ENCODE data around the gene CADM1.

Gene CADM1

DNA sequence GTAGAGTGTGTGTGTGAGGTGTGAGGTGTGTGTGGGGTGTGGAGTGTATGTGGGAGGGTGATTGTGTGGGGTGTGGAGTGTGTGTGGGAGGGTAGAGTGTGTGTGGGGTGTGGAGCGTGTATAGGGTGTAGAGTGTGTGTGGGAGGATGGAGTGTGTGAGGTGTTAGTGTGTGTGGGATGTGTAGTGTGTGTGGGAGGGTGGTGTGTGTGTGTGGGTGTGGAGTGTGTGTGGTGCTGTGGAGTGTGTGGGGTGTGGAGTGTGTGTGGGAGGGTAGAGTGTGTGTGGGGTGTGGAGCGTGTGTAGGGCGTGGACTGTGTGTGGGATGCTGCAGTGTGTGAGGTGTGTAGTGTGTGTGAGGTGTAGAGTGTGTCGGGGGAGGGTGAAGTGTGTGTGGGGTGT is 356.1 kb downstream of the CADM1 start:
- DNase-seq (ENCODE audit: low read depth): no peak

DNA sequence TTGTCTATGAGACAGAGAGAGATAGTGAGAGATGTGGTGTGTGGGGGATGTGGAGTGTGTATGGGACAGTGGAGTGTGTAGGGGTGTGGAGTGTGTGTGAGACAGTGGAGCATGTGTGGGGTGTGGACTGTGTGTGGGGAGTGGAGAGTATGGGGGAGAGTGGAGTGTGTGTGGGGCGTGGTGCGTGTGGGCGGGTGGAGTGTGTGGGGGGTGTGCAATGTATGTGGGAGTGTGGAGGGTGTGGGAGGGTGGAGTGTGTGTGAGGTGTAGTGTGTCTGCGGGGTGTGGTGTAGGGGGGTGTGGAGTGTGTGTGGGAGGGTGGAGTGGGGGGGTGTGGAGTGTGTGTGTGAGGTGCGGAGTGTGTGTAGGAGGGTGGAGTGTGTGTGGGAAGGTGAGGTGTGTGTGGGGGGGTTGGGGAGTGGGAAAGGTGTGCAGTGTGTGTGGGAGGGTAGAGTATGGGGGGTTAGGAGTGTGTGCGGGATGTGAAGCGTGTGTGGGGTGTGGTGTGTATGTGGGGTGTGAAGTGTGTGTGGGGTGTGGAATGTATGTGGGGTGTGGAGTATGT is 356.9 kb downstream of the CADM1 start:
- no peak for DNase-seq (ENCODE audit: low read depth)

DNA sequence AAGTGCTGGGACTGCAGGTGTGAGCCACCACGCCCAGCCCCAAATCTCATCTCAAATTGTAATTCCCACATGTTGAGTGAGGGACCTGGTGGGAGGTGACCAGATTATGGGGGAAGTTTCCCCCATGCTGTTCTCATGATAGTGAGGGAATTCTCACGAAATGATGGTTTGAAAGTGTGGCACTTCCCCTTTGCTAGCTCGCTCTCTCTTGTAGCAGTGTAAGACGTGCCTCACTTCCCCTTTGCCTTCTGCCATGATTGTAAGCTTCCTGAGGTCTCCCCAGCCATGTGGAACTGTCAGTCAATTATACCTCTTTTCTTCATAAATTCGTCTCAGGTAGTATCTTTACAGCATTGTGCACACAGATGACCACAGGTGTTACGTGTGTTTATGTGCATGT is 357.8 kb downstream of the CADM1 start:
- DNase-seq (ENCODE audit: low read depth): no peak

DNA sequence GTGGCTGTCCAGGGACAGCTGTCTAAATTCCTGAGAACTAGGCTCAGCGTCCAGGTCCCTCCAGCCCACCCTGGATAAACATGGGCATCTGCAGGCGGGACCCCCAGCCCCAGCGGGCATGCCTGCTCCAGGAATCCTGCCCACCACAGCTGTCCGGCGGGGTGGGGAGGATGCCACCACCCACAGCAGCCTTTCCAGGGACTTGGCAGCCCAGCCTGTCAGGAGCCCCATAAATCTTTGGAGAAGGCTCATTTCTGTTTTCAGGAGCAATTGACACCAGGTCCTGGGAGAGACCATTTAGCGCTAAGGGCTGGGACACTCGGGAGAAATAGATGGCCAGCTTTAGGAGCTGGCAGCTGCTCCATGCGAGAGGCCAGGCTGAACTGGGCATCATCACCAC is 358.9 kb downstream of the CADM1 start:
- DNase-seq (ENCODE audit: low read depth): no peak

DNA sequence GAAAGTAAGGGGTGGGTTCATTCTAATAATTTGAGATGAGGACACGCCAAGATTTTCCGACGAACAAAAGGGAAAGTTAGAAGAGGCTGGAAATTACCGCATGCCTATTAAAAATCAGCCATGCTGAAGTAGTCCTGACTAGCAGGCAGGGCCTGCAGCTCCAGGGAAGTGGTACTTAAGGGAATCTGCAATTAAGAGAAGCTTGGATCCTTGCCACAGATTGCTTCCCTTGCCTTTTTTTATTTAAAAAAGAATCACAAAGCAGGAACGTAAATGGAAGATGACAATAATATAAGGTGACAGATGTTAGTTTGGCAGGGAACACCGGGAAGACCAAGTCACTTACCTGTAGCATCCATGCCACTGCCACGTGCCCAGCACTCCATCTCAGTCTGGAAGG is 359.3 kb downstream of the CADM1 start:
- DNase-seq (ENCODE audit: low read depth): no peak

DNA sequence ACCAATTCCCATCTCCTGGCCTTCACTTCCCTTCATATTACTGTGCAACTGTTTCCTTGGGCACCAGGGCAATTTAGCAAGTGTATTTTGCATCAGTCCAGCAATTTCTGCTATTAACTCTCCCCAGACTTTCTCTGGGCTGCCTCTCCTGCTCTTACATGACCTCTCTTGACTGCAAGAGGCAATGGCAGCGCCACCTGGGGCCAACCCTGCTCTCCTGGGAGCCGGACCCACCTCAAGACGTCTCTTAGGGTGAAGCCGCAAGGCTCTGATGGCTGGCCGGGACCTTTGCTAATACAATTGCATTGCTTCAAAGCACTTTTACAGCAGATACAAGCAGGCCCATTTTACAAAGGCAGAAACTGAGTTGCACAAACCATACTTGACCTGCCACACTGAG is 360.2 kb downstream of the CADM1 start:
- DNase-seq (ENCODE audit: low read depth): no peak

DNA sequence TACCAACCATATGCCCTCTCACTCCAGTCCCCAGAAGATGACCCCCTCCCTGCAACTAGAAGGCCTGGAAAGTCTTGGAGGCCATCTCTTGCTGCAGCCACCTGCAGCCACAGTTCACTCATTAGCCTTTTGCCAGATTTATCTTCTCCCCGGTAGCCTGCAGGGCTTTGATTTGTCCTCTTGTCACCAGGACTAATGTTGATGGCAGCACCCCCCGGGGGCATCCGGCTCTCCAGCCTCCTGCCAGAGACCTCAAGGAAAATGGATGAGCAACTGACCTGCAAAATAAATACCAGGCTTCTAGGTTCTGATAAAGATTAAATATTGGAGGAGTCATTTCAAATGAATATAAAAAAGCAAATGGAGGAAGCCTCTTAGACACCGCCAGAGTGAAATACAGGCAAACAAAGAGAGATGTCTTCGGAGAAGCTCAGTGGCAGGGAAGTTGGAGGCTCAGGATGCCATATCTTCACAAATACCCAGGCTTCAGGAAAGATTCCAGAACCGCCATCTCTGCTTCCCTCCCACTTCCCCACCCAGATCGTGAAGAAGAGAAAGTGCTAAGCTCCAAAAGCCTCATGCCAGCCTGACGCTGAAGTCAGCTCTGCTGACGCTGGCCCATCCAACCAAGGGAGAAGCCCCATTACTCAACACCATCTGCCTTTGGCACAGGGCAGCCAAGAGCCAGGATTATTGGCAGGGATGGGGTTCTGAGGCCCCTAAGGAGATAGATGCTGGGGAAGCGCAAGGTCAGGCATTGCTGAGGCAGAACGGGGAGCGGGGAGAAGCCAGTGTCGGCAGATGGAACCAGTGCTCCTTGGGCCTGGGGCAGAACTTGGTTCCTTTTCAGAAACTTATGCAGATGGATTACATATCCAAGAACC is 362.7 kb downstream of the CADM1 start:
- DNase-seq (ENCODE audit: low read depth): no peak

DNA sequence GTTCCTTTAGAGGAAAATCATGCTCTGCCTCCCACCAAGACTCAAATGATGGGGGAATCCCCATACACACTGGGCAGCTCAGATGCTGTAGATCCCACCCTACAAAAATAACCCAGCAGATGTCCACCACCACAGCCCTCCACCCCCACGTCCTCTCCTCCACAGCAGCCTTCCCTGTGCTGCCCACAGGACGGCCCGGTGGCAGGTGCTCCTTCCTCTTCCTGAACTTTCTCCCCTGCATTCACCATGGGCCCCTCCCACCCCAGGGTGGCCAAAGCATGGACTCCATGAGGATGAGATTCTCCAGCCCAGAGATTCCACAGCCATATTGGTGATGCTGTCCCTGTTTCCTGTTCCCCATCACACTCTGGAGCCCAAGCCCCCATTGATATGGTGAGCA is 368.3 kb downstream of the CADM1 start:
- DNase-seq (ENCODE audit: low read depth): no peak

DNA sequence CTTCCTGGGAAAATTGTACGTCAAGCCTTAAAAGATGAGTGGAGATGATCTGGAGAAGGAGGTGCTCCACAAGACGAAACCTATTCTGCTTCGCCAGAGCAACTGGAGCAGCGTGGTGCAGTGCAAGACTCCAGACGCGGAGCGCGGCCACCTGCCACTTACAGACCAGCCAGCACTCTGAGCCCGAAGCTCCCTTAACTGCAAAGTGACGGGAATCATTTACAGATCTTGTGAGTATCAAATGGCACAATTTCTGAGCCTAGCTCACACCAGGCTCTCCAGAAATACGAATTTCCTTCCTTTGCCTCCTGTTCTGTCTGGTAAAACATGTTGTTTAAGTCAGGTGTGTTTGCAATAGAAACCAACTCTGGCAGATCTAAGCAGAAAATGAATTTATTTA is 369.3 kb downstream of the CADM1 start:
- no peak for DNase-seq (ENCODE audit: low read depth)

DNA sequence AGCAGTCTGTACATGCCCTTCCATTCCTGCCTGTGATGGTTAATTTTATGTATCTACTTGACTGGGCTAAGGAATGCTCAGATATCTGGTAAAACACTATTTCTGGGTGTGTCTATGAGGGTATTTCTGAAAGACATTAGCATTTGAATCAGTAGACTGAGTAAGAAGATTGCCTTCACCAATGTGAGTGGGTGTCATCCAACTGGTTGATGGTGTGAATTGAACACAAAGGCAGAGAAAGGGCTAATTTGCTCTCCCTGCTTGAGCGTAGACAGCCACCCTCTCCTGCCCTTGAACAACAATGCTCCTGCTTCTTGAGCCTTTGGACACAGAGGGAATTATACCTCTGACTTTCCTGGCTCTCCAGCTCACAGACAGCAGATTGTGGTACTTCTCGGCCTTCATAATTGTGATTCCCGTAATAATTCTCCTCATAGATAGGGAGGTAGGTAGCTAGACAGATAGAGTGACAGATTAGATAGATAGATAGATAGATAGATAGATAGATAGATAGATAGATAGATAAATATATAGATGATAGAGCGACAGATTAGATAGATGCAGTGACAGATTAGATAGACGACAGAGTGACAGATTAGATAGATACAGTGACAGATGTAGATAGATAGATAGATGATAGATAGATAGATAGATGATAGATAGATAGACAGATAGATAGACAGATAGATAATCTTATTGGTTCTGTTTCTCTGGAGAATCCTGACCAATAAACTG is 370.6 kb downstream of the CADM1 start:
- DNase-seq (ENCODE audit: low read depth): no peak

DNA sequence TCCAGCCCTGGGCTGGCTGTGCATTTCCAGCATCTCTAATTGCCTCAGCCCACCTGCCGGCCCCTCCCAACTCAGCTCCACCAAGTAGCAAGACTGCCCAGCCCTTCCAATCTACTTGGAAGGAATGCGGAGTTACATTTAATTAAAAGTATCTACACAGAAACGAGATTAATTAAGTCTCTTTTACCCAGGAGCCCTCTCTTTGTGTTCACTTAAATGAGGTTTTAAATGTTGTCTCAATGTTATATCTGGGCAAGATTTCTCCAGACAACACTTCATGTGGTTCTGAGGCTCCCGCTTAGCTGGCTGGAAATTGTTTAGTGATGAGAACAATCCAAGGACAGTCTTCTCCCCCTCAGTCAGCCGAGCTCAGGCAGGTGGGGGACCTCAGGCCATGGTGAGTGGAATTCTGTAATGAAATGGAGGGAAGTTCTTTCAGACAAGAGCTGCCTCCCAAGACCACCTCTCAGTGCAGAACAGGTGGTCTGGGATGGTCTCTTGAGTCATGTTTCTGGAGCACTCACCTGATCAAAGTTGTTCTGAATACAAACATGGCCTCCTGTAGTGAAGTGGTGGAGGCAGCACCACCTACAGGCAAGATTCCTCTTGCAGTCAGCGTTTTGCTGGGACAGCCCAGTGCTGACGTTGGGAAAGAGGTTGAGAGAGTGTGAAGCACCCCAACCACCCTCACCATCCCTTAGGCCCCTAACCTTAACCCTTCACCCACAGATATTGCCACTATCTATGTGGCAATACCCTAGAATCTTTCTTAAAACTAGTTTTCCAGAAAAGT is 371.6 kb downstream of the CADM1 start:
- no peak for DNase-seq (ENCODE audit: low read depth)

DNA sequence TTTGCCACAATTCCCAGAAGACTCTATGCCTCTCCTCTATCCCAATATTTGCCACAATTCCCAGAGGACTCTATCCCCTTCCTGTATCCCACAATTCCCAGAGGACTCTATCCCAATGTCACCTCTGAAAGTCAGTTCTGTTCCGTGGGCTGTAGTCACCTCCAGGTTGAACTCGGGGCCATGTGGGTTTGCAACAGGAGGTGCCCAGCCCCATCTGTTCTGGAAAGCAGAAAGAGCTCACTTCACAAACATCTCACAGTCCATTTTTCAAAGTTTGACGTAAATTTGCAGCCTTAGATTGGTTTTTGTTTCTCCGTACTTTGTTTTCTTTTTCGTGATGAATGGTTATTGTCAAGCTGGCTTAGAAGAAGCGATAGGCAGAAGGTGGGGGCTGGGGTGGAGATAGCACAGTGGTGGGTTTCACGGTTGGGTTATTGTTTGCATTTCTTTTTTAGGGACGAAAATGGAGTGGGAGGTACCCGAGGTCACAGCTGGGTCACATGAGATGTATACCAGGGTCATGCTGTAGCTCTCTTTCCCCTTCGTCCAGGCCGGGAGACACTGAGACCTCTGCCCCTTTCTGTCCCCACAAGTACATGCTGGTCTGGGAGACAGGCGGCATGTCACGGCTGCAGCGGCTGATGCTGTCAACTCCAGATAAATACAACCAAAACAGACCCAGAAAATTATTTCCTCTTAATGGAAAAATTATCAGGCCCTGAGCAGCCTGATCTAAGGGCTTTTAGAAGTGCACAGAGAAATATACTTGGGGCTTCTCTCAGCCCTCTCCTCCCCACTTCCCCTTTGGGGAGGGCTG is 374.5 kb downstream of the CADM1 start:
- no peak for DNase-seq (ENCODE audit: low read depth)

DNA sequence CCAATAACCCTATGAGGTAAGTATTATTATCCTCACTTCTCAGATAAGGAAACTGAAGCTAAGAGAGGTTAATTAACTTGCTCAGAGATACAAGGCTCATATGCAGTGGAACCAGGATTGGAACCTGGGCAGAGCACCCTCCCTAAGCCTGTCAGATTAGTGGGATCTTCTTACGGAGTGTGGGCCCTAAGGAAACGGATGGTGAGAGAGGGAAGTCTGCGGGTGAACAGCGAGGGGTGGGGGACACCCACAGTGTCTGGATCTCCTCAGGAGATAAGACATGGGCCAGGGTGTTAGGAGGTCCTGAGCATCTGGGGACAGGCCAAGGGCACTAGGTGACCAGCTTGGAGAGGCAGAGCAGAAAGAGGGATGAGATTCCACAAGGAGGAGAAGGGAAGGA is 376.0 kb downstream of the CADM1 start:
- DNase-seq (ENCODE audit: low read depth): no peak

DNA sequence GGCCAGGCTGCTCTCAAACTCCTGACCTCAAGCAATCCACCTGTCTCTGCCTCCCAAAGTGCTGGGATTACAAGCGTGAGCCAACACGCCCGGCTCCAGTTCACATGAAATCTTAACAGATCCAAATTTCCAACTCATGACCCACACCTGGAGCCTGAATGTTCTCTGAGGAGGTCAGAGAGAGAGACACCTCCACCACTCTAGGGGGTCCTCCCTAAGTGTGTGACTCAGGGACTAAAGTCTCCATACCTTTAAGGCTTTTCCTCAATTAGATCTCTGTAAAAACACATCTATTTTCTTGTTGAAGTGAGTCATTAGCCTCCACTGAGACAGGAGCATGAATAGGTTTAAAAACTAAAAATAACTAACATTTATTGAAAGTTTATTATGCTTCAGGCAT is 376.4 kb downstream of the CADM1 start:
- DNase-seq (ENCODE audit: low read depth): no peak

DNA sequence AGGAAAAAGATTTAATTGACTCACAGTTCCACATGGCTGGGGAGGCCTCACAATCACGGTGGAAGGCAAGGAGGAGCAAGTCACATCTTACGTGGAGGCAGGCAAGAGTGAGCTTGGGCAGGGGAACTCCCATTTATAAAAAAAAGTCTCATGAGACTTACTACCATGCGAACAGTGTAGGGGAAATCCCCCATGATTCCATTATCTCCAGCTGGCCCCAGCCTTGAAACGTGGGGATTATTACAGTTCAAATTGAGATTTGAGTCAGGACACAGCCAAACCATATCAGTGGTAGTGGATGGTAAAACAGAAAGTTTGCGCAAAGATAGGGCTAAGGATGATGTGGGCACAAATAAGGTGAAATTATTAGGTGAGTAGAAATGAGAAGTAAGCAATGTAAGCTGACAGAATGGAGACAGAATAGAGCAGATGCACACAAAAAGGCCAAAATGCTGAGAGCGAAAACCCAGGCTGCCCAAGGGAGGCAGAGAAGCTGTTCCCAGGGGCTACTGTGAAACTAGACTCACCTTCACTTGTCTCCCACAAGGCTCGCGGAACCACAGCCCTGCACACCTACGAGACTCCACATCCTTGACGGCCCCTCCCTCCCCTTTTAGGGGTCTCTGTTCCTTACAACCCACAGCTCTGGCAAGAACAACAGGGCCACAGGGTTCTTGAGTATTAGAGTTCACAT is 377.6 kb downstream of the CADM1 start:
- DNase-seq (ENCODE audit: low read depth): no peak

DNA sequence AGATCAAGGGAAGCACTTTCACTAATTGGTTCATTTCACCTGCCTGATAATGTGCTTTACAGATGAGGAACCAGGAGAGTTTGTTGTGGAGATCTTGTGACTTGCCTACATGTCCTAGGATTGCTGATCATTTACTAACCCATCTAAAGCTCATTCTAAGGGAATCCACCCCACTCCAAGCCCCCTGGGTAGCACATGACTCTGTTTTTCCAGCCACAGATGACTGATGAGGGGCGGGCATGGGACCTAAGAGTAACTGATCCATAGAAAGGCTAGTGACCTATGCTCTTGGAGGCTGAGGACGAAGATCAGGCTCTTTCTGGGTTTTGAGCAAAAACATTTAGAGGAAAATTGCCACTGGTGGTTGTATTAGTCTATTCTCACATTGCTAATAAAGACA is 378.1 kb downstream of the CADM1 start:
- no peak for DNase-seq (ENCODE audit: low read depth)

DNA sequence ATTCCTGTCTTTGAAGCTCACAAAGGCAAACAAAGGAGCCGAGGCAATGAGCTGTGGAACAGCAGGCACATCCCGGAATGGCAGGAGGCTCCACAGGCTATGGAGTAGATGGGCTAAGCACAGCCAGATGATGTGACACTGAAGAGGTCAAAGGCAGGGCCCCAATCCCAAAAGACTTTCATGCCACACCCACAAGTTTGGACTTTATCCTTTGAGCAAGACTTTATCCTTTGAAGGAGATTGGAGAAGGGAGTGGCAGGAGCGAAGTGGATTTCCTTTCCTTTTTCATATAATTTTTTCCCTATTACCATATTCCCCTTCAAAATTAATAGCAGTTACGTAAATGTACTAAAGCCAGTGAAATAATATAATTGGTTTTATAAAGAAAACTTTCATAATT is 379.4 kb downstream of the CADM1 start:
- no peak for DNase-seq (ENCODE audit: low read depth)

DNA sequence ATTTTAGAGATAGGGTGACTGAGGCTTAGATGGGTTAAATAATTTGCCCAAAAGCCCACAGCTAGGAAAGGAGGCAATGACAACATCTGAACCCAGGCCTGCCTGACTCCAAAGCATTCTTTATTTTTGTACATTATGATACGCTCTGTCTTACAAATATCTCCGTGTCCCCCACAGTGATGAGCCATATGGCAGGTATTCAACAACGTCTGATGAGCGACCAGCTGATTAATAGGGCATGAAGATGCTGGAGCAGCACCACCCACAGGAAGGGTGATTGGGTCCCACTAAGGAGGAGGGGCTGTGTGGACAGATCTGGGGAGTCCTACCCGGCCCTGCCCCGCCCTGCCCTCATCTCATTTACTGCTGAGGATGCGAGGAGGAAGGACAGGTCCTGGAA is 380.6 kb downstream of the CADM1 start:
- DNase-seq (ENCODE audit: low read depth): no peak

DNA sequence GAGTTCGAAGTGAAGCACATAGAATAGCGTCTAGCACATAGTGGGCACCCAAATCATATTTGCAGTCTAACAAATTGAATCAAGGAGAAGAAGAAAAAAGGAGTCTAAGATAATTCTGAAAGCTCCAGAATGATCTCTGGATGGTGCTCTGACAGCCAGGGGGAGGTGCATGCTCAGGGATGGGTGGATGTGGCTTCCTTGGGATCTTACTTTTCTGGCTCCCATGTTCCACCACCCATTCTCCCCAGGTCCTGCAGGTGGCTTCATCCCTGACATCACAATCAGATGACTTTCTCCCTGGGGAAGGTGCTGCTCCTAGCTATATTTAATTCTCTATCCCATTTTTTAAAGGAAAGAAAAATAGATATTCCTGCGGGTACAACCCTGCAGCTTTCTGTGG is 381.9 kb downstream of the CADM1 start:
- DNase-seq (ENCODE audit: low read depth): no peak
